Gastroesophageal sphincter (tissue), 4 donors: ENCODE data around the gene AUTS2. TPM values are rescaled to one million over a fixed set of nuclear protein-coding genes. Genes with fewer than 3 reads are reported as not detected.

Experiments used
- ATAC-seq: fragments of 150-250 bp; one replicate; pipeline ENCODE4 v1.9.1; 2016; ENCODE audit warnings: mild to moderate bottlenecking, moderate library complexity
- H3K27ac ChIP-seq, 4 donors: fragments of 200-600 bp; sonication (generic) in 3 of 4; 1 replicate in 3 of 4; 2 replicates in 1 of 4; pipeline ENCODE4 v1.5.1; 2016 to 2019
- H3K27me3 ChIP-seq: fragments of 200-600 bp; sonication (generic); one replicate; pipeline ENCODE4 v1.5.1; 2019
- H3K36me3 ChIP-seq, 2 donors: fragments of 200-600 bp; sonication (generic); one replicate each; pipeline ENCODE4 v1.5.1; 2019; ENCODE audit warnings: control low read depth in 1 of 2
- H3K4me1 ChIP-seq, 3 donors: fragments of 200-600 bp; sonication (generic); 1 replicate in 2 of 3; 2 replicates in 1 of 3; pipeline ENCODE4 v1.5.1; 2016 to 2019; ENCODE audit warnings: control low read depth in 2 of 3
- H3K4me3 ChIP-seq, 2 donors: fragments of 200-600 bp; sonication (generic); one replicate each; pipeline ENCODE4 v1.5.1; 2019; ENCODE audit warnings: mild to moderate bottlenecking in 1 of 2, moderate library complexity in 1 of 2
- H3K9me3 ChIP-seq, 3 donors: fragments of 200-600 bp; sonication (generic); one replicate each; pipeline ENCODE4 v1.5.1; 2017 to 2019; ENCODE audit warnings: control low read depth in 2 of 3
- CTCF ChIP-seq, 4 experiments: fragments of 200-600 bp in 2 of 4; fragments of 450-650 bp in 2 of 4; sonication (generic) in 1 of 4; IDR thresholded peaks; one replicate each; pipeline ENCODE4 v1.5.1; 2017 to 2019; ENCODE audit warnings: antibody characterized with exemption in 4 of 4, mild to moderate bottlenecking in 2 of 4, moderate library complexity in 2 of 4
- EP300 ChIP-seq: sonication (generic); formaldehyde crosslinking; IDR thresholded peaks from one replicate; pipeline ENCODE4 v1.6.1; 2017; ENCODE audit warnings: antibody characterized with exemption, mild to moderate bottlenecking
- POLR2A ChIP-seq, 2 donors: fragments of 450-650 bp; IDR thresholded peaks; one replicate each; pipeline ENCODE4 v1.6.1; 2017; ENCODE audit warnings: antibody characterized with exemption in 2 of 2, mild to moderate bottlenecking in 2 of 2, moderate library complexity in 1 of 2
- POLR2AphosphoS5 ChIP-seq: sonication (generic); formaldehyde crosslinking; IDR thresholded peaks from one replicate; pipeline ENCODE4 v1.6.1; 2017; ENCODE audit warnings: antibody characterized with exemption
- WGBS, 2 donors: methylation state at CpG; one replicate each; pipeline ENCODE4 v1.1.5; 2018; ENCODE audit warnings: low coverage in 1 of 2; 5-methylcytosine and 5-hydroxymethylcytosine counted together
- total RNA-seq, 4 donors: library from RNA; depleted of rRNA; stranded (reverse); fragments of >200 nt; gene quantifications; one replicate each; pipeline ENCODE4 v1.1.0, GENCODE V29; 2016

The AUTS2 gene
- total RNA-seq, 4 donors from 2014 or later, result 12.2 to 48.7 (median 44.1) TPM

DNA sequence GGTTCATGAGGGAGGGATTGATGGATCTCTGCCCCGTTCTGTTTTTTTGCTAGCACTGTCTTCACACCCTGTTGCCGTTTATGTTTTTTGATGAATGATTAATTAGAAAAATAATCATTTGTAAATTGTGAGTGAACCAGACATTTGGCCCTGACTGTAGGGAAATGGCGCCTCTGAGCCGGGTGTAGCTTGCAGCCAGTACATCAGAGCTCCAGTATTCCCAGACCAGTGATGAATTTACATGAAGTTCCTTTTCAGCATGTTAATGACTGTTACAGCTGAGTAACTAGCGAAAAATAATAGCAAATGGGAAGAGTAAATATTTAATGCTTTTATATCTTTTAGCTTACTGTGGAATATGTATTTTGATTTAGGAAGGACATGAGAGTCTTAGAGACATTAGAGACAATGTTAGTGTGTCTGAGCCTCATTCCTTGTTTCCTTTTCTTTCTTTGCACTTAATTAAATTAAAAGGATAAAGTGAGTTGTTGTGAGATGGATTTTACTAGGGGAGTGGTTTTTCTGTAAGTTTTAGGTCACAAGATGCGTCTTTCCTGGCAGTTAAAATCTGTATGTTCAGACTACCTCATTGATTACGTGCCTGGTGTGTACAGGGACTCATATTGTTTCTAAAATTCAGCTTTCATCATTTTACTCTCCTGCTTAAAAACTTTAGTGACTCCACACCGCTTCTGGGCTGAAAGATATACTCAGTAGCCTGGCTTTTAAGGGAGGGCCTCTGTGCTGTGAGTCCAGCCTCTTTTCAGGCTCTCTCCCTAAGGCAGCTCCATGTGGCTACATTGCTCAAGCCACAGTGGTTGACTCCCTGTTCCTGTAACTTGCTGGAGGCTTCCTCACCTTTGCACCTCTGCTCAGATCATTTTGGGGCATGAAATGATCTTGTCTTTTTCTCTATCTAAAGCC lies 86.4 kb downstream of the AUTS2 start:
- peaks cover 0 to 44% (median 3%) of the 10 kb centered on the region in 3 donors for H3K4me1 ChIP-seq

DNA sequence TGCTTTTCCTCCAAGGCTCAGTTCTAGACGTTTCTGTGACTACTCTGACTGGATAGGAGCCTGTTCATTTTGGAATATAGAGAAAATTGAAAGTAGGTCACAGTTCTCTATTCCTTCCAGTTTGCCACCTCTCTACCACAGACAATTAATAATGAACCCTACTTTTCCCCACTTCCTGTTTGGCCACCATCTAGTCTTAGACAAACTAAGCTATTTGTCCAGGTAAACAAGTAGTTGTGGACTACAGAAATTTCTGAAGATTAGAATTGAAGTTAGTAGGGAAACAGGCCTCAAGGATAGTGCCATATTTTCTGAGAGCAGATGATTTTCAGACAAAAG lies 87.0 kb downstream of the AUTS2 start:
- peak overlapping the region in 2 of 4 donors; percentile 21 for H3K27ac ChIP-seq
- ATAC-seq, result no peak
- no peaks in the 10 kb centered on the region for H3K9me3 ChIP-seq
- TF ChIP-seq POLR2A (IDR thresholded peaks at IDR 0.05), result no peak
- no peak for TF ChIP-seq CTCF (IDR thresholded peaks at IDR 0.05)
- TF ChIP-seq EP300, result no peak
- no peak for TF ChIP-seq POLR2AphosphoS5
- no peak overlapping the region for H3K4me3 ChIP-seq
- no peaks in the 10 kb centered on the region for H3K36me3 ChIP-seq
- H3K27me3 ChIP-seq, result no peaks in the 10 kb centered on the region
- peaks cover 0 to 38% (median 3%) of the 10 kb centered on the region in 3 donors for H3K4me1 ChIP-seq
- WGBS, 2 donors, result 17 to 22% methylated on average over 1 of the region's 1 CpG

More for the DNA sequence above, 86.4 kb downstream of the AUTS2 start:
- Histone ChIP-seq H3K4me3 (no peak overlapping the region), H3K27me3 (no peaks in the 10 kb centered on the region), H3K36me3 (no peaks in the 10 kb centered on the region), H3K9me3 (no peaks in the 10 kb centered on the region), H3K27ac (peak overlapping the region in 2 of 4 donors; percentile 21)
- peak; percentile 78 for ATAC-seq
- TF ChIP-seq POLR2A (IDR thresholded peaks at IDR 0.05), result no peak
- no peak for TF ChIP-seq CTCF (IDR thresholded peaks at IDR 0.05)
- no peak for TF ChIP-seq POLR2AphosphoS5
- TF ChIP-seq EP300, result no peak
- WGBS, 2 donors, result 65 to 69% methylated on average over 7 to 8 of the region's 8 CpGs

DNA sequence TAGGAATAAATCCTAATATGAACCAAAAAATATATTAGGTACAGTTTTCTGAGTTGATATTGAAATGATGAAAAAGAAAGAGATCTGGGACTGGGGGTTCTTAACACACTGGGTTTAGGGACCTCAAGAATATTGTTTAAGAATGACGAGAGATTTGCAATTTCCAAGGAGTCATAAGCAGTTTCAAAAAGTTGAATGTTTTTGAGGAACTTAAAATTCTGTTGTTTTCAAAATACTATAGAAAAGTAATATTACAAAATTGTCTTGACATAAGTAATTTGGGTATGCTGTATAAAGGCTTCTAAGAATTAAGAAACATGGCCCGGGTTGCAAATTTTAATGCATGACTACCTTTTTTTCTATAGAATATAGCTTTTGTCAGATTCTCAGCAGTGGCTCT lies 88.1 kb downstream of the AUTS2 start:
- Histone ChIP-seq H3K4me1 (peaks cover 0 to 35% (median 3%) of the 10 kb centered on the region in 3 donors), H3K9me3 (no peaks in the 10 kb centered on the region), H3K27ac (no peak overlapping the region), H3K36me3 (no peaks in the 10 kb centered on the region), H3K27me3 (no peaks in the 10 kb centered on the region), H3K4me3 (no peak overlapping the region)
- no peak for ATAC-seq
- TF ChIP-seq POLR2A (IDR thresholded peaks at IDR 0.05) (no peak), EP300 (no peak), CTCF (IDR thresholded peaks at IDR 0.05) (no peak), POLR2AphosphoS5 (no peak)
- 92 to 100% methylated on average over 2 of the region's 2 CpGs for WGBS, 2 donors

DNA sequence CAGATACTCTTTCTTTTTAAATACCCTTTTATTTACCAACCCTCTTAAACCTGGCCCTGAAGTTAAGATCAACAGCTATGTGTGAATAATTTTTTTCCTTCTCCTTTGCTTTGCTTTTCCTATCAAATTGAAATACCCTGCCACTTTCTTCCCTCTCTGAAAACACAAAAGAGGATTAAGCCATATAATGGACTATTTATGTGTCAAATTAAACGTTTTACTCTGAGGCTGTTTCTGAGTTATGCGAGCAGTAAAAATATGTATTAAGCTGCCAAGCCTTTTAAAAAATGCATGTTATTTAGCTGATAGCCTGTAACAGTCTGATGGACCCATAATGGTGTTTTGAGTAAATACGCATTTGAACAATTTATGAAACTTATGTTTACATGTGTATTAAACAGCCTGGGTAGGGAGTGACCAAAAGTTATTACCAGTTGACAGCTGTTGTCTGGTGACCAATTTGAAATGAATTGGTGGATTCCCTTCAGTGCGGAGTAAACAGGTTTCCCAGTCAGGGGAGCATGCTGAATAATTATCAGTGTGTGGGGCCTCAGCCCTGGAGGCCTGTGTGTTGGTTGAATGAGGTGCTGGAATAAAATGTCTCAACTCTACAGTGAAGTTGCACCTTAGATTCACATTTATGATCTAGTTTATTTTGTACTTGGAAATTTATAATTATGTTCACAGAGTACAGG lies 89.6 kb downstream of the AUTS2 start:
- no peaks in the 10 kb centered on the region for H3K36me3 ChIP-seq
- peaks cover 0 to 32% (median 3%) of the 10 kb centered on the region in 3 donors for H3K4me1 ChIP-seq
- H3K27ac ChIP-seq, result no peak overlapping the region
- no peaks in the 10 kb centered on the region for H3K27me3 ChIP-seq
- H3K9me3 ChIP-seq, result no peaks in the 10 kb centered on the region
- no peak for TF ChIP-seq POLR2AphosphoS5
- no peak for TF ChIP-seq CTCF (IDR thresholded peaks at IDR 0.05)
- no peak overlapping the region for H3K4me3 ChIP-seq
- no peak for ATAC-seq
- 40 to 46% methylated on average over 4 of the region's 4 CpGs for WGBS, 2 donors
